Measurements from ENCODE around the gene TRMT44.
"Not testable (repeated sequence)": the region's sequence is repeated elsewhere in the genome, so short reads cannot be mapped to it uniquely, and the experiment has no call there.

The TRMT44 gene

DNA sequence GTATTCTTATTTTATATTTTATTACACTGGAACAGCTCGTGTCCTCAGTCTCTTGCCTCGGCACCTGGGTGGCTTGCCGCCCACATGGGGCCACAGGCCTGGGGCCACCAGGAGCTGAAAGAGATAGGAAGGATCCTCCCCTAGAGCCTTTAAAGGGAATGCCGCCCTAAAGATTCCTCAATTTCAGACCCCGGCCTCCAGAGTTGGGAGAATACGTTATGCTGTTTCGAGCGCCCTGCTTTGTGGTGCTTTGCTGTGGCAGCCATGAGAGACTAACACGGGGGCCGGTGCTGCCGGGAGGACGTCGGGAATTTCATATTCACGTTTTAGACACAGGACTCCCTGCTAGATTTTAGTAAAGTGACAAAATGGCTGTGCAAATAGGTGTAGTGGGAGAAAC, 33.3 kb upstream of the TRMT44 start:
- no peak for DNase-seq (ENCODE audit: low spot score)

DNA sequence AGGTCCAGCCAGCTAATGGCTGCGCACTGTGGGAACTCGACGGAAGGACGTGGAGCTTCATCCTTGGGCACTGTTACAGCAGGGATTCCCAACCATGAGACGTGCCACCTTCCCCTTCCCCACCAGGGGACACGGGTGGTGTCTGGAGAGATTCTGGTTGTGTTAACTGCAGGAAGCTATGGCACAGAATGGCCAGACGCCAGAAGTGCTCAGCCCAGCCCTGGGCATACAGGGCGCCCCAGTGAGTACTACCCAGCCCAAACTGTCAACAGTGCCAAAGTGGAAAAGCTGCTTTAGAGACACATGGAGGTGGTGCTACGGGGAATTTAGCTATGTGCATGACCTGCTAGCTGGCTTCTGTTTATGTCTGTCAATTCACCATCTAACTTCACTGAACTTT, 32.8 kb upstream of the TRMT44 start:
- DNase-seq (ENCODE audit: low spot score), result no peak

DNA sequence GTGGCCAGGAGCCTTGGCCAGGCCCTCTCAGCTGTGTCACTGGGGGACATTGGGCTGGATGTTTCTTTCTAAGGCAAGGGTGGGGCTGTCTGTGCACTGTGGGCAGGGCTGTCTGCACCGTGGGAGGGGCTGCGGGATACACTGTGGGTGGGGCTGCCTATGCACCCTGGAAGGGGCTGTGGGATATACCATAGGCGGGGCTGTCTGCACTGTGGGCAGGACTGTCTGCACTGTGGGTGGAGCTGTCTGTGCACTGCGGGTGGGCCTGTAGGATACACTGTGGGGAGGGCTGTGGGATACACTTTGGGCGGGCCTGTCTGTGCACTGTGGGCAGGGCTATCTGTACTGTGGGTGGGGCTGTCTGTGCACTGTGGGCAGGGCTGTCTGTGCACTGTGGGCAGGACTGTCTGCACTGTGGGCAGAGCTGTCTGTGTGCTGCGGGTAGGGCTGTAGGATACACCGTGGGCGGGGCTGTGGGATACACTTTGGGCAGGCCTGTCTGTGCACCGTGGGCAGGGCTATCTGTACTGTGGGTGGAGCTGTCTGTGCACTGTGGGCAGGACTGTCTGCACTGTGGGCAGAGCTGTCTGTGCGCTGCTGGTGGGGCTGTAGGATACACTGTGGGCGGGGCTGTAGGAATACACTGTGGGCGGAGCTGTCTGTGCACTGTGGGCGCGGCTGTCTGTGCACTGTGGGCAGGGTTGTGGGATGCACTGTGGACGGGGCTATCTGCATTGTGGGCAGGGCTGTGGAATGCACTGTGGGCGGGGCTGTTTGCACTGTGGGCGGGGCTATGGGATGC, 31.1 kb upstream of the TRMT44 start:
- no peak for DNase-seq (ENCODE audit: low spot score)

DNA sequence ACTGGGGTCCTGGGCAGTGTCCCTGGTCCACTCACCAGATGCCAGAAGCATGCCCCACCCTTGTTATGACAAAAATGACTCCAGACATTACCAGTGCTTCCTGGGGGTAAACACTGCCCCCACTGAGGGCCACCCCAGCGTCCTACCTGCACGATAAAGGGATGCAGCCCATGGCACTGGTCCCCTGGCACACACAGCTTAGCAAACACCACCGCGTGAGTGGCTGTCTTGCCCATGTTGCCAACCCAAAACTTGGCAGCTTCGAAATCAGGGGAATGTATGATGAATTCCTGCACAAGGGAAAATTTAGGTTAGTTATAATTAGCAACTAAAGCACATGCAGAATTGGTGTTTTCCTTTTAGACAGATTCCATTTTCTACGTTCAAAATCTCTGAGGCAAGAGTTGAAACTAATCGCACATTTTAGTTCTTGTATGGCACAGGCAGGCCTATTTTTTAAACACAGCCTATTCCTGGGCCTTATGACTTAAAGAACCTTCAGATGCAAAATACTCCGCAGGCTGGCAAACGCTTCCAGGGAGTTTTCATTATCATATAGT, 30.4 kb upstream of the TRMT44 start:
- no peak for DNase-seq (ENCODE audit: low spot score)

DNA sequence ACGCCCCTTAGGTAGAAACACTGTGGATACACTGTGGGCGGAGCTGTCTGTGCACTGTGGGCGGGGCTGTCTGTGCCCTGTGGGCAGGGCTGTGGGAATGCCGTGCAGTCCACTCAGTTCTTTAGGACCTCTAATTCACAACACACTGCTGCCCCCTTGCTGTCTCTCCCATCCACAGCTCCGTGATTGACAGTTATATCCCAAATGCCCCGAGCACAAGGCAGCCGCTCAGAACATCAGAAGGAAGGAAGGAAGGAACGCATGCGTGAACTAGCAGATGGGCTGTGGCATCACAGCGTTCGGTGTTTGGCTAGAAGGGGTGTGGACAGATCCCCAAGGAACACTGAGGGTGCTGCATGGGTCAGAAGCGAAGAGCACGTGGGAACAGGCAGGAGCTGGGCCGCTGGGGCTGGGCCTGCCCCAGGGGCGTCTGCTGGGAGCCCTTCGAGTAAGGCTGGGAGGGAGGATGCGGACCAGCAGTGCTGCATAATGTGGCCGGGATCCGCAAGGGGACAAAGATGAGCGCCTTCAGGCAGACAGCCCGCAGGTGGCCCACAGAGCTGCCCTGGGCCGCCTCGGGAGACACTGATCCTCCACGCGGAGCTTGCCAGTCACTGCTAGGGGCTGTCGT, 29.8 kb upstream of the TRMT44 start:
- peak; percentile 76 for DNase-seq (ENCODE audit: low spot score)

DNA sequence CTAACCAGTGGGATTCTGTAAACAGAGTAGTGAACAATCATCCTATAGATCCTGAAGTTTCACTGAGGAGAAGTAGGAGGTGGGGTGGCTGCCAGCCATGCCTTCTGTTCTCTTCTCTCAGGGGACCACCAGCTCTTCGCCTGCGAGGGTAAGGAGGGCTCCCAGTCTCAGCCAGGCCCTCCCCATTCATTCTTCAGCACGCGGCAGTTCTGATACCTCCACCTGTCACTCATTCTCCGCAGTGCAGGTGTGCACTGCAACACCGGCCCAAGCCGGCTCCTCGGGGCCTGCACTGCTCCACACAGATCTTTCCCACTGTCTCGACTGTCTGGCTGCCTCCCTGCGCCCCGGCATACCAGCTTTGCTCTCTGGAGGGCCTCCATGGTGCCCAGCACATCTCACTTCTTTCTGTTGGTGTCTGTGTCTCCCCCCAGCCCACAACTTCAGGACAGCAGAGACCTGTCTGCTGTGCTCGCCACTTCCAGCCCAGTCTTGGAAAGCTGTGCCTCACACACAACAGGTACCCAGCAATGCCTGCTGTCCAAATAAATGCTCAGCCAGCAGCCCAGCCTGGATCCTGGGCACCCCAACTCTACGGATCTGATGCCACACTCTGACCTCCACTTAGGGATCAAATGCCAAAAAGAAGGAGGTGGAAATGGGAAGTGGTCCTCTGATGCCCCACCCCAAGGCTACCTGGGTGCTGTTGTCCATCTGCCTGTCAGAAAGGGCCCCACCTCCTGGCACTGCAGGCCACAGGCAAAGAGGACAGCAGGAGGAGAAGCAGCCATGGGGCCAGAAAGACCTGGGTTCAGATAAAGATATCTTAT, 29.0 kb upstream of the TRMT44 start:
- DNase-seq (ENCODE audit: low spot score), result no peak

DNA sequence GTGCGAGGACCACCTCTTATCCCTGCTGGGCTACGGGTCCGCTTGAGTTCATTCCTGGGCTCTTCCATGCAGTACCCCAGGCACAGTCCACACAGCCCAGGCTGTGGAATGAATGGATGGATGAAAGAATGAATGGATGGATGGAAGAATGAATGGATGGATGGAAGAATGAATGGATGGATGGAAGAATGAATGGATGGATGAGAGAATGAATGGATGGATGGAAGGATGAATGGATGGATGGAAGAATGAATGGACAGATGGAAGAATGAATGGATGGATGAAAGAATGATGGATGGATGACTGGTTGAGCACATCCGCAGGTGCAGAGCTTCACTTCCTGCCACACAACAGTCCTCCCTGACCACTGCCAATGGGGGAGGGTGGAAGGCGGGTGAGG, 28.3 kb upstream of the TRMT44 start:
- DNase-seq (ENCODE audit: low spot score), result no peak

DNA sequence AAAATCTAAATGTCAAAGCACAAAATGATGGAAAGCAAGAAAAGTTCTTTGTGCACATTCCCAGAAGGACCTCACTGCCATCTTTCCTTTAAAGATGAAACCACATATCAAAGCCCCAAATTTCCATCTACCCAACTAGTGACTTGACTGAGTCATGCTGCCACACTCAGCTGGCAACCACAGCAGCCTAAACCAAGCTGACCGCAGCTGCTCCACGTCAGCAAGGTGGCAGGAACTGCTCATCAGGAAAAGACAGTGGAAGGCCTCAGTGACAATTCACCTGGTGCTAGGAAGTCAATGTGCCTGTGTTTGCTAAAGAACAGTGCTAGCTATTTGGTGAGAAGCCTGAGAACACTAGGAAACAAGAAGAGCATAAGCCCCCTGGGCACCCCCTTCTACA, 26.2 kb upstream of the TRMT44 start:
- DNase-seq (ENCODE audit: low spot score), result no peak

DNA sequence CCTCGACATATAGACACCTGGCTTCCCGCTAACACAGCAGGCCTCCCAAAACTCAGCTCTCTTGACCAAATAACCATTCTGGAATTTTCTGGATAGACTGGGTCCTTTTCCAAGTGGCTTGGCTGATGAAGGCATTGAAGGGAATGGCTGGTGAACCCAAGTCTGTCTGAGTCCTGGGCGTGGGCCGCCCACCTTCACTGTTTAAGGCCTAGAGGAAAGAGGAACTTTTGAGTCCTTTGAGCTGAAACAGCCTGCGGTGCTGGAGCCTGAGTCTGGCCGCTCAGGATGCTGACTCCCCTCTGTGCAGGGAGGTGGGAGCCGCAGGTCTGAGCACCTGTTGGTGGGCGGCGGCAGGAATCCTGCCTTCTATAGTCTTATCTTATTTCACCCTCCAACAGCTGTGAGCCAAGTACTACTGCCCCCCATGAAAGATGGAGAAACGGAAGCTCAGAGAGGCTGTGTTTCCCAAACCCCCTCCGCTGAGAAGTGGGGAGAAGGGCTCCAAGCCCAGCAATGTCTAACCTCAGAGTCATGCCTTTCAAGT, 23.4 kb upstream of the TRMT44 start:
- DNase-seq (ENCODE audit: low spot score), result no peak

DNA sequence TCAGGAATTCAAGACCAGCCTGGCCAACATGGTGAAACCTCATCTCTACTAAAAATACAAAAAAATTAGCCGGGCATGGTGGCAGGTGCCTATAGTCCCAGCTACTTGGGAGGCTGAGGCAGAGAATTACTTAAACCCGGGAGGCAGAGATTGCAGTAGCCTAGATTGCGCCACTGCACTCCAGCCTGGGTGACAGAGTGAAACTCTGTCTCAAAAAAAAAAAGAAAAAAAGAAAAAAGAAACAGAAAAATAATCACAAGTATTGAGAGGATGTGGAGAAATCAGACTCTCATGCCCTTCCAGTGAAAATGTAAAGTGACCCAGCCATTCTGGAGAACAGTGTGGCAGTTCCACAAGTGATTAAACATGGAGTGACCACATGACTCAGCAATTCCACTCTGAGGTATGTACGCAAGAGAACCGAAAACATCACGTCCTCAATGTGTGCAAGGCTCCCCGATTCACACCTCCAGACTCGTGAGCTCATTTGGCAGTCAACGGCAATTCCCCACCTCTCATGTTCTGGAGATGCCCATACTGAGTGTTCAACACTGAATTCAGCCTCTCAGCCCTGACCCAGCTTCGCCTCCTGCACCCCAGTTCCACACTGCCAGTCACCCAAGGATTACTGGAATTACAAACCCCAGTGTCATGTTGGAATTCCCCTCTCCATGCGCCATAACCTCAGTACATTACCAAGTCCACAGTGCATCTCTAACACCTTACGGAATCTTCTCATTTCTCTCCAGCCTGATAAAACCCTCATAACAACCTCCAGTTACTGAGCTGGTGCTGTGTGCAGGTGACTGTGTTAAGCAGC, 21.1 kb upstream of the TRMT44 start:
- DNase-seq (ENCODE audit: low spot score), result no peak

DNA sequence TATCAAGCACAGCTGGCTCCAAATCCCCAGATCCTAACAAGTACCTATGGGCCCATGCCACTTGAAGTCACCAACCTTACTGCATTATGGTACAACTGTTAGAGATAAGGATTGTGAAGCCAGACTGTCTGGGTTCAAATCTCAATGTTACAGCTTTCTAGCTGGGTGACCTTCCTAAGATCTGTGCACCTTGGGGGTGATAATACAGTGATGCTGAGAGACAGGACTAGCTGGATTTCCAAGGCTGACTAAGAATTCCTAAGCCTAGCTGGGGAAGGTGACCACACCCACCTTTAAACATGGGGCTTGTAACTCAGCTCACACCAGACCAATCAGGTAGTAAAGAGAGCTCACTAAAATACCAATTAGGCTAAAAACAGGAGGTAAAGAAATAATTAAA, 20.4 kb upstream of the TRMT44 start:
- DNase-seq (ENCODE audit: low spot score), result not testable (repeated sequence)

DNA sequence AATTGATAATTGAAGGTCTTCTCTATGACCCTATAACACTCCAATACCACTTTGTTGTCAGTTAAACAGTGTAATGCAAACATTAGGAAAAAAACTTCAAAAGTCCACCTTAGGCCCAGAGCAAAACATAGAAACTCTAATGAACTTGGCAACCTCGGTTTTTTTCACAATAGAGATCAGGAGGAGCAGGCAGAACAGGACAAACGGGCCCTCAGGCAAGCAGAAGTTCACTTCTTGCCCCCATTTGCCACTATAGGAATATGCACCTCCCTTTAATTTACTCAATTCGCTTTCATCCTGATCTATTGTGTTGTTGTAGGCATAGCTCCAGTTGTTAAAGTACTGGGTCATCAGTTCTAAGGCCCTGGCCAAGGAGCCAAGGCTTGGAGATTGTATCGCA, 18.2 kb upstream of the TRMT44 start:
- DNase-seq (ENCODE audit: low spot score), result no peak

DNA sequence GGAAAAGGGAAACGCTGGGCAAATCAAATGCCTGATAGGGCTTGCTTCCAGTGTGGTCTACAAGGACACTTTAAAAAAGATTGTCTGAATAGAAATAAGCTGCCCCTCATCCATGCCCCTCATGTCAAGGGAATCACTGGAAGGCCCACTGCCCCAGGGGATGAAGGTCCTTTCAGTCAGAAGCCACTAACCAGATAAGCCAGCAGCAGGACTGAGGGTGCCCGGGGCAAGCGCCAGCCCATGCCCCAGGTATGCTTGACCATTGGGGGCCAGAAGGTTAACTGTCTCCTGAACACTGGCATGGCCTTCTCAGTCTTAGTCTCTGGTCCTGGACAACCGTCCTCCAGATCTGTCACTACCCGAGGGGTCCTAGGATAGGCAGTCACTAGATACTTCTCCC, 17.8 kb upstream of the TRMT44 start:
- DNase-seq (ENCODE audit: low spot score), result no peak

DNA sequence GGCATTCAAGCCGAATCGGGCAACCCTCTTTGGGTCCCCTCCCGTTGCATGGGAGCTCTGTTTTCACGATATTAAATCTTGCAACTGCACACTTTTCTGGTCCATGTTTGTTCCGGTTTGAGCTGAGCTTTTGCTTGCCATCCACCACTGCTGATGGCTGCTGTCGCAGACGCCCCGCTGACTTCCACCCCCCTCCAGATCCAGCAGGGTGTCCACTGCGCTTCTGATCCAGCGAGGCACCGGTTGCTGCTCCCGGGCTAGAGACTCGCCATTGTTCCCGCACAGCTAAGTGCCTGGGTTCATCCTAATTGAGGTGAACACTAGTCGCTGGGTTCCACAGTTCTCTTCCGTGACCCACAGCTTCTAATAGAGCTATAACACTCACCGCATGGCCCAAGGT, 13.3 kb upstream of the TRMT44 start:
- no peak for DNase-seq (ENCODE audit: low spot score)

DNA sequence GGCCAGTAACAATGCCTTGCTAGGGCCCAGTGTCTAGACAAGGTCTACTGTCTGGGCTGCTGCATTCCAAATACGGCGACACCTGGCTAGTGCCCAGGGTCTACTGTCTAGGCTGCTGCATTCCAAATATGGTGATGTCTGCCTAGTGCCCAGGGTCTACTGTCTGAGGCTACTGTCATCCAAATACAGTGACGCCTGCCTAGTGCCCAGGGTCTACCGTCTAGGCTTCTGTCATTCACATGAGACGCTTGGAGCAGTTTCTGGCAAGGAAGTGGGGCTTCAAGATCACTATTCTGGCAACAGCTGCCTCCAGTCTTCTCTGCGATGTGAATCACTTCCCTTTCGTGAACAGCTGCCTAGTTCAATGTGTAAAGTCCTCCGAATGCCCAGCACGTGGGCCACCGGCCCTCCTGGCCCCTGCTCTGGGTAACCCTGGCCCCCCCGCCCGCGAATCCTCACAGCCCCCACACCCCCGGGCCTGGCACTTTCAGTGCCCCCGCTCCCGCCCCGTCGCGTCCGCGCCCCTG, 12.8 kb upstream of the TRMT44 start:
- DNase-seq (ENCODE audit: low spot score), result peak; percentile 19

DNA sequence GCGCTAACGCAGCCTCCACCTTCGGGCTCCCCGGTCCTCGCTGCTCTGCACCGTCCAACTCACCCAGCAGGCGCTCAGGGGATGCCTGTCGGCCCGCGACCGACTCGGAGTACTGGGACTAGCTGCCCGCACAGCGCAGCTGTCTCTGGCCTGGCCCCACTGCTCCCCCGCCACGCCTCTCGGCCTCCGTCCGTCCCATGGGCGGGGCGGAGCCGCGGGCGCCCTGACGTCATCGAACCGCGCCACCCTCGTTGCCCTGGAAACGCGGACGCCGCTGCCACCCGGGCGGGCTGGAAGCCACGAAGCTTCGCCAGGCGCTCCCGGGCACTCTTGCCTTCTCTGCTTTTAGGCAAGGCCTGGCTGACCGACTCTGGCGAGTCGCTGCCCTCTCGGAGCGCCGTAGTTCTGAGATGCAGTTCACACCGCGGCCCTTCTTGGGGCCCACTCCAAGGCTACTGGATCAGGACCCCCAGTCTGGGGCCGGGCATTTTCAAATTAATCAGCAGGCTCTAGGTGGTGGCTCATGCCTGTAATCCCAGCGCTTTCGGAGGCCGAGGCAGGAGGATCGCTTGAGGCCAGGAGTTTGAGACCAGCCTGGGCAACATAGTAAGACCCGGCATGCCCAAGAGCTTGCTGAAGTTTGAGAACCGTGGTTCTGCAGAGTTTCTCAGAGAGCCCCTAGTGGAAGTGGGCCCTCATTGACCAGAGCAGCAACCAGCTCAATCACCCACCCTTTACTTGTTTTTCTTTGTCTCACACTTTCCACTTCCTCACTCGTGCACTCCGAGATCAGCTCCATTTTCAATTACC, 12.1 kb upstream of the TRMT44 start:
- peak; percentile 81 for DNase-seq (ENCODE audit: low spot score)

DNA sequence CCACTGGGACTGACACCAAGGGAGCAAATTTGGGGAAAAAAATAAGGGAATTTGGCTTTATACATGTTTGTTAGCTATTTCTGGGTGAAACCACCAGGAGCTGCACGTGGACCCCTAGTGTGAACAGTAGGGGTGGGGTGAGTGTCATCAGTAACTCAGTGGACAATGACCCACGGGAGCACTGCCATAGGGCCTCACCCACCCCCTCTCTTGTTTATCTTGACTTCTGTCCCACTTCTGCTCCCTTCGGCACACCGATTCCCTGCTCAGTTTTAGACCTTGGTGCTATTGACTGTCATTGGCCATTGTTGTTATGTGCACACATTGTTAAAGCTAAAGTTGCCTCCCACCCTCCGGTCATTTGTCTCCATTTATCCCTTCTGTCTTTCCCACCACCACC, 9.0 kb upstream of the TRMT44 start:
- no peak for DNase-seq (ENCODE audit: low spot score)

DNA sequence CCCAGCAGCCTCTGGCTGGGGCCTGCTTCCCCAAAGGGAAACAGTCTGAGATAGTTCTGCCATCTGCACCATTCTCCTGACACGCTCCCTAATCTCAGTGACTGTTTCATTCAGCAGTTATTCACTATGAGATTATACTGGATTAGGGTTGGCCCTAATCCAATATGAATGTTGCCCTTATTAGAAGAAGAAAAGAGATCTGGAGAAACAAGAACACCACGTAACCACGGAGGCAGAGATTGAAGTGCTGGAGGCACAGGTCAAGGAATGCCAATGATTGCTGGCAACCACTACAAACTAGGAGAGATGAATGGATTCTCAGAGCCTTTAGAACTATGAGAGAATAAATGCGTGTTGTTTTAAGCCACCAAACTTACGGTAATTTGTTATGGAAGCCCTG, 7.4 kb upstream of the TRMT44 start:
- no peak for DNase-seq (ENCODE audit: low spot score)

DNA sequence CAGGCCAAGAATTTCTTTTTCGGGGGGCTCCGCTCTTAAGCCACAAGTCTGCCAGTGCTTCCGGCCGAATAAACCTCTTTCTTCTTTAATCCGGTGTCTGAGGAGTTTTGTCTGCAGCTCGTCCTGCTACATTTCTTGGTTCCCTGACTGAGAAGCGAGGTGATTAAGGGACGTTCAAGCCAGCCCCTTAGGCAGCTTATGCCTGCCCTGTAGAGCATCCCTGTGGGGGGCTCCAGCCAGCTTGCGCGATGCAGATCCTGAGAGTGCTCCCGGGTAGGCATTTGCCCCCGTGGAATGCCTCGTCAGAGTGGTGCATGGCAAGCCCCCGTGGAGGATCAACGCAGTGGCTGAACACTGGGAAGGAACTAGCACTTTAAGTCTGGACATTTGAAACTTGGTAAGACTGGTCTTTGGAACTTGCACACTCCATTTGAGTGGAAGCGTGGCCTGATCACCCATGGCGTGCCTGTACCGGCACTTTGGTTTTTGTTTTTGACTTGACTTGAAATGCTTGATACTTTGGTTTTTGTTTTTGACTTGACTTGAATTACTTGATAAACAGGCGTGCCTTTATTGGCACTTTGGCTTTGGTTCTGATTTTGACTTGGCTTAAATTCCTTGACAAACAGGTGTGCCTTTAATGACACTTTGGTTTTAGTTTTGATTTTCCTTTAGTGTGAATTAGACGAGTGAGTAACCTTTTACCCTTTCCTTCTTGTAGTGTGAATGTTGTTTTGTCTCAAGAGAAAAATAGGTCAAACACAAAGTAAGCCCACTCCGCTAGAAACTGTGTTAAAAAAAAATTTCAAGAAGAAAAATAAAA, 6.1 kb upstream of the TRMT44 start:
- no peak for DNase-seq (ENCODE audit: low spot score)

Measured in cerebellar cortex (tissue), 1 donor.